ENCODE data around the gene NOTCH4. TPM values are rescaled to one million over a fixed set of nuclear protein-coding genes. Genes with fewer than 3 reads are reported as not detected.

NOTCH4 gene
- total RNA-seq, 1 experiment from 2014 or later: 2.3 TPM

DNA sequence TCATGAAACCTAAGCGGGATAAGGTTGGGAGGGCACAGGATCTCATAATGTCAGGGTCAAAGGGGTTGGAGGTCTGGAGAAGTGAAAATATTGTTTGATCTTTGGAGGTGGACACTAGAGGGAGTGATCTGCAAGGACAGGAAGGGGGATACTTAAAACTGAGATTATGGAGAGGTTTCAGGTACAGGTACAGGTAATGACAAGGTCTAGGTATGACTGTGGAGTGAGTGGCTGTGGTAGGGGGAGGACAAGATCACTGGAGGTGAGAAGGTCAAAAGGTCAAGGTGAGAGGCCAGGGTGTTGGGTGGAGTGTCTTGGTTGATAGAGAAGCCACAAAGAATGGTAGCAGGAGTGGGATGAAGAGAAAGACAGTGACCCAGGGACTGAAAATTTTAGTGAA is 16.8 kb upstream of the NOTCH4 start:
- Mint-ChIP-seq H3K27ac (peak overlapping the region in 1 of 3 experiments; percentile 36; a peak in 1 of 7 replicates), H3K36me3 (ENCODE audit: insufficient read depth in 1 of 3, low read depth in 3 of 3) (no peaks in the 10 kb centered on the region), H3K9me3 (no peaks in the 10 kb centered on the region), H3K27me3 (ENCODE audit: low read depth) (peaks cover 1% of the 10 kb centered on the region), H3K4me1 (peaks cover 4 to 9% of the 10 kb centered on the region in 2 experiments; a peak in 3 of 4 replicates), H3K4me3 (no peak overlapping the region)
- WGBS (ENCODE audit: extremely low coverage, insufficient read length, low lambda C conversion rate): no CpG with 5 or more reads among the region's 1 CpG
- TF ChIP-seq, protein P1, sequence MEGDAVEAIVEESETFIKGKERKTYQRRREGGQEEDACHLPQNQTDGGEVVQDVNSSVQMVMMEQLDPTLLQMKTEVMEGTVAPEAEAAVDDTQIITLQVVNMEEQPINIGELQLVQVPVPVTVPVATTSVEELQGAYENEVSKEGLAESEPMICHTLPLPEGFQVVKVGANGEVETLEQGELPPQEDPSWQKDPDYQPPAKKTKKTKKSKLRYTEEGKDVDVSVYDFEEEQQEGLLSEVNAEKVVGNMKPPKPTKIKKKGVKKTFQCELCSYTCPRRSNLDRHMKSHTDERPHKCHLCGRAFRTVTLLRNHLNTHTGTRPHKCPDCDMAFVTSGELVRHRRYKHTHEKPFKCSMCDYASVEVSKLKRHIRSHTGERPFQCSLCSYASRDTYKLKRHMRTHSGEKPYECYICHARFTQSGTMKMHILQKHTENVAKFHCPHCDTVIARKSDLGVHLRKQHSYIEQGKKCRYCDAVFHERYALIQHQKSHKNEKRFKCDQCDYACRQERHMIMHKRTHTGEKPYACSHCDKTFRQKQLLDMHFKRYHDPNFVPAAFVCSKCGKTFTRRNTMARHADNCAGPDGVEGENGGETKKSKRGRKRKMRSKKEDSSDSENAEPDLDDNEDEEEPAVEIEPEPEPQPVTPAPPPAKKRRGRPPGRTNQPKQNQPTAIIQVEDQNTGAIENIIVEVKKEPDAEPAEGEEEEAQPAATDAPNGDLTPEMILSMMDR (conservative IDR thresholded peaks at IDR 0.05): no peak
- Histone ChIP-seq H3K56ac (ENCODE audit: insufficient read length, low read depth, low read length) (no peak overlapping the region), H2BK12ac (ENCODE audit: insufficient read length, low read depth, low read length) (no peak overlapping the region), H3K4ac (ENCODE audit: low read depth, low read length) (no peak overlapping the region), H3K79me2 (ENCODE audit: insufficient read depth, low read length) (no peaks in the 10 kb centered on the region), H3K14ac (ENCODE audit: insufficient read depth, low read length) (no peak overlapping the region), H3K9me3 (ENCODE audit: control insufficient read depth, low read depth, low read length) (no peaks in the 10 kb centered on the region), H3K23me2 (ENCODE audit: insufficient read length, low read depth, low read length, poor library complexity, severe bottlenecking) (no peaks in the 10 kb centered on the region), H2BK120ac (ENCODE audit: low read depth, low read length, poor library complexity, severe bottlenecking) (no peak overlapping the region), H3K9ac (ENCODE audit: extremely low read depth, insufficient read length, low read length) (no peak overlapping the region), H2BK5ac (ENCODE audit: insufficient read length, low read length) (no peak overlapping the region), H3K79me1 (ENCODE audit: insufficient read depth, low read depth, low read length, poor library complexity, severe bottlenecking) (no peaks in the 10 kb centered on the region), H2AK5ac (ENCODE audit: insufficient read length, low read length) (no peak overlapping the region), H2AFZ (ENCODE audit: low read length) (no peak overlapping the region), H3K23ac (ENCODE audit: insufficient read length, low read depth, low read length) (no peak overlapping the region), H4K91ac (ENCODE audit: insufficient read length, low read depth, low read length) (no peak overlapping the region), H2BK20ac (ENCODE audit: low read depth, low read length, poor library complexity, severe bottlenecking) (no peak overlapping the region), H3K4me1 (ENCODE audit: insufficient read depth, low read length) (no peaks in the 10 kb centered on the region), H4K5ac (ENCODE audit: insufficient read length, low read depth, low read length) (no peak overlapping the region), H3K18ac (ENCODE audit: insufficient read length, low read depth, low read length) (no peak overlapping the region), H3K27ac (ENCODE audit: insufficient read length, low read depth, low read length) (no peak overlapping the region), H3K27me3 (ENCODE audit: insufficient read depth, low read length) (no peaks in the 10 kb centered on the region), H2BK15ac (ENCODE audit: low read depth, low read length) (no peak overlapping the region), H3T11ph (ENCODE audit: low read length) (no peak overlapping the region), H3K4me2 (ENCODE audit: insufficient read depth, insufficient read length, low read length) (no peak overlapping the region), H4K20me1 (ENCODE audit: control insufficient read depth, insufficient read depth, insufficient read length) (no peaks in the 10 kb centered on the region), H4K8ac (replicated peaks; ENCODE audit: insufficient read length, low read depth, low read length) (no peak overlapping the region)
- no peak for DNase-seq

Measured in H9 (cell line).